ENCODE results near the gene PPP1R9A.

Gene PPP1R9A

GRCh38 chr7:95323410-95324129 lies 416.2 kb downstream of the PPP1R9A start:
- DNase-seq (ENCODE audit: low read depth): peak; percentile 32
- H3K4me3 ChIP-seq (ENCODE audit: low read depth, low read length): no peak overlapping the region
- no peak for TF ChIP-seq CTCF (IDR thresholded peaks at IDR 0.05; ENCODE audit: control insufficient read depth, extremely low read depth, insufficient read depth)

DNA sequence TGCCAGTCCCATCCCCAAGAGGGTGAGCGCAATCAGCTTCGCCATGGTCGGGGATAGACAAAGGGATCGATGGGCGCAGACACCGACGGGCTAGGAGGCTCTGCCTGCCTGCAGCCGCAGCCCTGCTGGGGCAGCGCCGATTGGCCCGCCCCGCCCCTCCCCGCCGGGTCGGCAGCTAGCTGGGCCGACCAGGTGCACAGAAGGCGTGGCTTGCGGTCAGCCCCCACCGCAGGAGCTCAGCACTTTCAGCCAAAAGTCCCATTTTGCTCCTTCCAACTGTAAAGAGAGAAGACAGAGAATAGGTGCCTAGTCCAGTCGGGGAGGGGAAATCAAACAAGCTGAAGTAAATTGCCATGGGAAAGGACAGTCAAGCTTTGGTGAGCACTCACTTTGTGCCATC lies 417.0 kb downstream of the PPP1R9A start, which contains the start of gene PON1:
PON1 (minus strand) TSS at position 102 of the 400 bp plus-strand sequence; CDS start at position 45, 57 bp downstream.
- no peak for TF ChIP-seq CTCF (IDR thresholded peaks at IDR 0.05; ENCODE audit: control insufficient read depth, extremely low read depth, insufficient read depth)
- DNase-seq (ENCODE audit: low read depth): no peak
- H3K4me3 ChIP-seq (ENCODE audit: low read depth, low read length): no peak within 1 kb of the TSS

DNA sequence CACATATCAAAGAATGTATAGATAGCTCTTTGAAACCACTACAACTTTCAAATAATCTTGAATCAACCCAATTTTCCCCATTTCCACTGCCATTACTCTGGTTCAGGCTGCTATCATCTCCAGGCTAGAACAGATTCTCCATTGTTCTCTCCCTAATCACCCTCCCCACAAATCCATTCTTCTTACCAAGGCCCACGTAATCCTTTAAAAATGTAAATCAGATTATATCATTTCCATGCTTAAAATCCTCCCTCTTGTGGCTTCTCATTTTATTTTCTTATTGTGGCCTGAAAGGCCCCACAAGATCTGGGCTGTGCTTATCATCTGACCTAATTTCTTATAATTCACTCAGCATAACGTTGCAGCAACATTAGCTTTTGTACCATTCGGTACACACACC lies 420.0 kb downstream of the PPP1R9A start:
- H3K4me3 ChIP-seq (ENCODE audit: low read depth, low read length): no peak overlapping the region
- TF ChIP-seq CTCF (IDR thresholded peaks at IDR 0.05; ENCODE audit: control insufficient read depth, extremely low read depth, insufficient read depth): no peak
- DNase-seq (ENCODE audit: low read depth): no peak

DNA sequence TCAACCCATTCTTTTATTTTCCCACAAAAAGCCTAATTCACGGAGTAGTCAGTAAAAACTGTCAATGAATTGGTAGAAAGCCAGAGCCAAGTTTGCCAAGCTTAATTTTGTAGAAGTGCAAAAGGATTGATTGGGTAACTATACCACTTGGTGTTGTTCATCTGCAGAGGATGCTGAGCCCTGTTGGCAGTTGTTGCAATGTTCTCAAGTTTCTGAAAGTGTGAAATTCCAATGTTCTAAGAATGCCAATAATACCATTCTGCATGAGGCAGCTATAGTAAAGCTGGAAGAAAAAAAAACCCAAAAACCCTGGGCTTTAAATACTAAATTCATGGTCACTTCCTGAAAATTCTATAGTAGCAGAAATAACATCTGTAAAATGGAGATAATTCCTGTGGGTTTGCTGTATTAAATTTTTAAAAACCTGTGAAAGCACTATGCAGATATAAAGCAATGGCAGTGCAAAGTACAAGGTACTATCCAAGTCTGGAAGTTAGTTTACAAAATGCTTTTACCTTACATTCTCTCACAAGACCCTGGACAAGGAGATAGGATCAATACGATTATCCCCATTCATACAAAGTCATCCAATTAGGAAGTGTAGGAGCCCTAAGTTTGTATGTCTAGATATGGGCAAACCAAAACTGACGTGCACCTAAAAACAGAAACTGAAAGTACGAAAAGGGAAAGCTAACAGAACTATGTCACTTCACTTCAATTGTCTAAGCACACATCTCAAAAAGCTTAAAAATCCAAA lies 423.0 kb downstream of the PPP1R9A start:
- H3K4me3 ChIP-seq (ENCODE audit: low read depth, low read length): 0 out of 2 replicates have a peak overlapping the region, but pooled peaks have one; percentile 11
- no peak for TF ChIP-seq CTCF (IDR thresholded peaks at IDR 0.05; ENCODE audit: control insufficient read depth, extremely low read depth, insufficient read depth)
- no peak for DNase-seq (ENCODE audit: low read depth)

GRCh38 chr7:95330961-95331337 lies 423.6 kb downstream of the PPP1R9A start:
- H3K4me3 ChIP-seq (ENCODE audit: low read depth, low read length): no peak overlapping the region
- DNase-seq (ENCODE audit: low read depth): no peak
- TF ChIP-seq CTCF (IDR thresholded peaks at IDR 0.05; ENCODE audit: control insufficient read depth, extremely low read depth, insufficient read depth): no peak

- H3K4me3 ChIP-seq (ENCODE audit: low read depth, low read length): no peak overlapping the region
- no peak for DNase-seq (ENCODE audit: low read depth)
- TF ChIP-seq CTCF (IDR thresholded peaks at IDR 0.05; ENCODE audit: control insufficient read depth, extremely low read depth, insufficient read depth): no peak
Measured at GRCh38 chr7:95334447-95334846, 427.1 kb downstream of the PPP1R9A start.

Measured in LNCaP clone FGC (cell line).